Mononuclear cell (primary cell): ENCODE results near the gene LRP1B. TPM values are rescaled to one million over a fixed set of nuclear protein-coding genes. Genes with fewer than 3 reads are reported as not detected.

Source experiments
- H3K27me3 ChIP-seq: 2 replicates; pipeline ENCODE4 v1.6.0; 2011; ENCODE audit warnings: low read length, control low read depth; ENCODE audit not compliant: insufficient read depth
- H3K4me1 ChIP-seq: 2 replicates; pipeline ENCODE4 v1.5.1; 2011; ENCODE audit warnings: mild to moderate bottlenecking, low read length, control low read depth; ENCODE audit not compliant: insufficient read depth
- H3K4me3 ChIP-seq: 2 replicates; pipeline ENCODE4 v1.5.1; 2011; ENCODE audit warnings: mild to moderate bottlenecking, low read length, moderate library complexity
- H3K9me3 ChIP-seq: 2 replicates; pipeline ENCODE4 v1.5.1; 2011; ENCODE audit warnings: low read depth, mild to moderate bottlenecking, control low read depth, low read length
- total RNA-seq: library from RNA; depleted of rRNA; stranded (reverse); fragments of >200 nt; gene quantifications from one replicate; pipeline ENCODE4 v1.2.3, GENCODE V29; 2012

LRP1B gene
- total RNA-seq, 1 donor, result under 0.01 TPM

DNA sequence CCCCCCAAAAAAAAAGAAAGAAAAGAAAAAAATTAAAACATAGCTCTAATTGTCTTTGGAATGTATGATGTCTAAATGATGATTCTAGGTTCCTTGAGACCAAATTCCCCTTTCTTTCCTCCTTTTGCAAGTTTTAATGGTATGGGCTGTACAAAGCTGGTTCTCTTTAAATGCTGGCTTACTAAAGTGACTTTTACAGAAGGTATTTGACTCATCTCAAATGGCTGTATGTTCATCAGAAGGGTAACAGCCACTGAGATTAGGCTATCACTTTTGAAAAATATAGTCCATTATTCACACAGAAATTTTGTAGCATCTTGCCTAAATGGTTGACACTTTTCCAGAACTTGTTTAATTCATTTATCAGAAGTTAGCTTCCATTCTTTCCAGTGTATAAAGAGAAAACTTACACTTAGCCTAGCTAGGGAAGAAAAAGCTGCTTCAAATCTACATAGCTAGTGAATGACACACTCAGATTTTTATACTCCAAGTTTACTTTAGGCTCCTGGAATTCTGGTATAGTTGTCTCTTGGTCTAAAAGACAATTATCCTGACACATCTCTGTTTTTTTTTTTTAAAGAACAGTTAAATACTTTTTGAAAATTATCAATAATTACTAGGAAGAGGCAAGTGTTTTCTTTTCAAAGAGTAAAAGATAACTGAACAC, 622.6 kb downstream of the LRP1B start:
- no peaks in the 10 kb centered on the region for H3K9me3 ChIP-seq
- H3K27me3 ChIP-seq, result no peaks in the 10 kb centered on the region
- H3K4me3 ChIP-seq, result no peak overlapping the region
- no peaks in the 10 kb centered on the region for H3K4me1 ChIP-seq

DNA sequence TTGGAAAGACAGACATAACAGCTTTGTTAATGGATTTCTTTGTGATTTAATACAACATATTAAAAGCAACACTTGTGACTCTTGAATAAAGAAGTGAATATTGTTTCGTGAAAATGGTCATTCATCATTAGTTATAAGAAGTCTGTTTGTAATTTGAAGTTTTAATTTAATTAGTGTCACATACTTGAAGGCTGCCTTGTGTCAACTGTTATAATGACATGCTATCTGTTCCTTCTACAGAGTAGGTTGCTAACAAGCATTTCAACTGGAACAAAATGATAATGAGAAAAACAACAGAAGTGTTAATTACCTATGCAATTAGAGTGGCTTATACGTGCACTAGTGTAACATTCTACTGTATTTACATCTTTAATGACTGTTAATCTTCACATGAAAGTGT, 624.7 kb downstream of the LRP1B start:
- Histone ChIP-seq H3K4me3 (no peak overlapping the region), H3K27me3 (no peaks in the 10 kb centered on the region), H3K4me1 (no peaks in the 10 kb centered on the region), H3K9me3 (no peaks in the 10 kb centered on the region)

DNA sequence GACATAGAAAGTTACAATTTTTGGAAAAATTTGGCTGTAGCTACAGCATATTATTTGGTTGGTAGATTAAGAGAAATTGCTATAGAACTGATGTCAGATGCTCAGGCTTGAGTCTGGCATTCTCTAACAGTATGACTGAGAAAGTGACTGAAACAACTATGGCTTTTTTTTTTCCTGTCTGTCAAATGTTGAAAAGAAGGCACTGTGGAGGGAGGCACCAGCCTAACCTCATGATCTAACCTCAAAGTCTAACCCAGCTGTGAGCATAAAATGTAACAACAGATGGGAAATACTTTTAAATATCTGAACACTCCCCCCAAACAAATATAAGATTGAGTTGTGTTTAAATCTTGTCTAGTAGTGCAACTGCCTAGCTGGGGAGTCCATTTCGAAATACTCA, 629.1 kb downstream of the LRP1B start:
- Histone ChIP-seq H3K4me3 (no peak overlapping the region), H3K9me3 (no peaks in the 10 kb centered on the region), H3K27me3 (no peaks in the 10 kb centered on the region), H3K4me1 (peaks cover 8% of the 10 kb centered on the region)

DNA sequence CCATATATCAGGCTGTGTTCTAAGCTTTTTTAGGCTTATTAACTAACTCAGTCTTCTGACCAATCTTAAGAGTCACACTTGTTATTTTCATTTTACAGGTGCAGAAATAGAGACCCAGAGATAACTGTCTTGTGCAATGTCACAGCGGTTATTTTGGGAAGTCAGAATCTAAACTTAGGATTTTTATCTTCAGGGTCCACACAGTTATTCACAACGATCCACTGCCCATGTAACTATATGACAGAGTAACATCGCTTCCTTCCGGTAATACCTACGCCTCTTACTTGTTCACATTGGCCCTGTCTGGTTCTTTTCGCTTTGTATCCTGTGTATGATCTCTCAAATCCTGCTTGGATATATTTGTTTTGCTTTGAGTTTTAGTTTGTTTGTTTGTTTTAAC, 631.7 kb downstream of the LRP1B start:
- H3K9me3 ChIP-seq, result no peaks in the 10 kb centered on the region
- H3K4me3 ChIP-seq, result no peak overlapping the region
- peaks cover 8% of the 10 kb centered on the region for H3K4me1 ChIP-seq
- no peaks in the 10 kb centered on the region for H3K27me3 ChIP-seq

DNA sequence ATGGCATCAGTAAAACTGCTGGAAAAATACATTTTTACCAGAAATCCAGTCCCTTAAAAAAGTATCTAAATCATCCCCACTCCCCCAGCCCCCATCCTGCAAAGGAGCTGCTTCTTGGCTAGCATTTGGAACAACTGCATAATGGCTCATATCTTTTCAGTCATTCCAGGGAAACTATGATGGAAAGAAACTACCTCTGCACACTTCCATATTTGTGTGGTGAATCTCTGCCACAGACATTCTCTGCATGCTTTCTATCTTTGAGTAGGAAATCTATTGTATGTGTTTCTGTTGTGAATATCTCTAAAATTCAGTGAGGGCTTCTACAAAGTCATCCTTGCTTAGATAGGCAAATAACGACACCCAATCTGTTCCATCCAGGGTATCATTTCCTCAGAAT, 632.3 kb downstream of the LRP1B start:
- Histone ChIP-seq H3K27me3 (no peaks in the 10 kb centered on the region), H3K4me3 (no peak overlapping the region), H3K4me1 (peaks cover 8% of the 10 kb centered on the region), H3K9me3 (no peaks in the 10 kb centered on the region)

DNA sequence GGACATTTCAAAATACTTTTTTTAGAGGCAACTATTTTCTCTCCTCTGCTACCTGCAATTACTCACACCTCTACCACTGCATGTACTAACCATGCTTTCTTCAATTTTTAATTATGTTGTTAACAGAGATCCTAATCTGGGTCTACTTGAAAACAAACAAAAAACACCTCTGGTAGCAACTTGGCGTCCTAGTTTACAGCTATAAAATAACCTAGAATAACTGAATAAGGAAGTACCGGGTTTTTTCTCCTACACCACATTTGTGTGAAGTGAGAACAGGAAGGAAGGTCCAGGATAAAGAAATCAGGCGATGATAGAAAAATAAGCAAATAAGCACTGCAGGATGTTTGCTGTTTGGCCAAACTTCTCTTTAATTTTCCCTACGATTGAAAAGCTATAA, 633.5 kb downstream of the LRP1B start:
- Histone ChIP-seq H3K9me3 (no peaks in the 10 kb centered on the region), H3K4me3 (no peak overlapping the region), H3K4me1 (peaks cover 8% of the 10 kb centered on the region), H3K27me3 (no peaks in the 10 kb centered on the region)

DNA sequence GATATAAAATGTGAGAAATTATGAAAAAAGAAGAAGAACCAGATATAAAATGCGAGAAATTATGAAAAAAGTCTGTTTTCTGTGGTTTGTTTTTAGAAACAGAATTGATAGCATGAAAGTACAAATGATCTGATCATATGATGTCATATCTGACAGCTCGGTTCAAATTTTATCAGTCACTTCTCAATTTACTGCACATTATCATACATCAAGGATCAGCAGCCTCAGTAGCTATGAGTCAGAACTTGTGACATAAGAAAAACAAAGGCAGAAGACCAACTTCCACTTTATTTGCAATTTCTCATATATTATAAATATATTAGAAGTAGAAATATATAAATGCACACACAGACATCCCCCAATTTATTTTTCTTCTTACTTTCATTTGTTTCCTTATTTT, 634.0 kb downstream of the LRP1B start:
- H3K9me3 ChIP-seq, result no peaks in the 10 kb centered on the region
- peaks cover 8% of the 10 kb centered on the region for H3K4me1 ChIP-seq
- no peak overlapping the region for H3K4me3 ChIP-seq
- H3K27me3 ChIP-seq, result no peaks in the 10 kb centered on the region

DNA sequence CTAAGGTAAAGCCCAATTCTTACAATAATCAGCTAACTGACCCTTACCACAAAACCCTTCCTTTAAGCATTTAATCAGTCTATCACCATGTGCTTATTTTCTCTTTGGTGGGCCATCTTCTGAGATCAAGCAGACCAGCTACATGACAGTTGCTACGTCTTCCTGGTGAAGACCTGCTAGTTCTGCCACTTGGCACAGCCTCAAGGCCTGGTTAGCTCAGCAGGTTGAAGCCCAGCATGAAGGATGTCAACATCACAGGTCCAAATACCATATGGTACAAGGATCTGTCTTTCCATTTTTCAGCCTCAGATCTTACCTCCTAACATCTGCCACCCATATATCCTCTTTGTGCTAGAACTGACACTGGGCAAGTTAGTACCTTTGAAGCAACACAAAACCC, 636.9 kb downstream of the LRP1B start:
- no peaks in the 10 kb centered on the region for H3K9me3 ChIP-seq
- peaks cover 8% of the 10 kb centered on the region for H3K4me1 ChIP-seq
- no peak overlapping the region for H3K4me3 ChIP-seq
- no peaks in the 10 kb centered on the region for H3K27me3 ChIP-seq

DNA sequence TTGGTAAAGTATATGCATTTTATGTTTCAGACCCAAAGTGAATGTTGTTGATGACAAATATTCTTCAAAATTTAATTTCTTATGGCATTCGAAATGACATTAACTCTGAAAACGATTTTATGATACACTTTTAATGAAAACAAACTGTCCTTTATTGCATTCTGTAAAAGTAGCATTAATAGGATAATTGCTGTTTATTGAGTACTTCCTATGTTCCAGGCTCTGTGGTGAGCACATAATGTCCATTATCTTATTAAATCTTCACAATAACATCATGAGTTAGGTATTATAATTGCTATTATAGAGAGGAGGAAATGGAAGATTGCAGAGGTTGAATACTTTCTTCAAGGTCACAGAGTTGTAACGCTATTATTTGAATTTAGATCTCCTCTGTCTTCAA, 638.0 kb downstream of the LRP1B start:
- Histone ChIP-seq H3K4me3 (no peak overlapping the region), H3K9me3 (no peaks in the 10 kb centered on the region), H3K4me1 (peaks cover 8% of the 10 kb centered on the region), H3K27me3 (no peaks in the 10 kb centered on the region)

DNA sequence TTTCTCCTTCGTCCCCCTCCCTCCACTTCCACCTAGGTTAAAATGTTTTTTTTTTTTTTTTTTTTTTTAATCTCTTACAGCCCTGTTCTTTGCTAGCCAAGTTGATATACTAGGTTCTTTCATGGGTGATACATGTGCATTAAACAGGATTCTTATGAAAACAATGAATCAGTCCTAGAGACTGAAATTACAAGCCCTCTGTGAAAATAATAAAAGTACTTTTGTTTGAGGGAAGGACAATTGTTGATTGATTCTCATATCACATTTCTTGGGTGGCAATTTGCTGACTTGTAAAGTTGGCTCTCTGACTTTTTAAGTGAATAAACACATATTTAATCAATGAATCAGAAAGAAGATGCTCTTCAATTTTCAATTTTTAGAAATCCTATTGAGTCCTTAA, 639.9 kb downstream of the LRP1B start:
- no peaks in the 10 kb centered on the region for H3K27me3 ChIP-seq

DNA sequence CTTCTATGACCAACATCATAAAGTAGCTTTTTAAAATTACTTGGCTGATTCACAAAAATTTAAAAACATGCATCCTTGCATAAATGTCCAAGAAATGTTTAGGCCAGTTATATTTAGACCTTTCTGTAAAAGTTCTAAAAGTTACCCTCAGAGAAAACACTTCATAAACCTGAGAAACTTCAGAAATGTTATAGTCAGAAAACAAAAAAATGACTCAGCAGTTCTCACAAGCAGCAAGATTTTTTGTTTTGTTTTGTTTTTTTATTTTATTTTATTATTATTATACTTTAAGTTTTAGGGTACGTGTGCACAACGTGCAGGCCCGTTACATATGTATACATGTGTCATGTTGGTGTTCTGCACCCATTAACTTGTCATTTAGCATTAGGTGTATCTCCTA, 648.1 kb downstream of the LRP1B start:
- H3K9me3 ChIP-seq, result no peaks in the 10 kb centered on the region
- H3K27me3 ChIP-seq, result no peaks in the 10 kb centered on the region
- no peaks in the 10 kb centered on the region for H3K4me1 ChIP-seq
- H3K4me3 ChIP-seq, result no peak overlapping the region

More for the DNA sequence above, 639.9 kb downstream of the LRP1B start:
- Histone ChIP-seq H3K4me1 (no peaks in the 10 kb centered on the region), H3K4me3 (no peak overlapping the region), H3K9me3 (no peaks in the 10 kb centered on the region)

DNA sequence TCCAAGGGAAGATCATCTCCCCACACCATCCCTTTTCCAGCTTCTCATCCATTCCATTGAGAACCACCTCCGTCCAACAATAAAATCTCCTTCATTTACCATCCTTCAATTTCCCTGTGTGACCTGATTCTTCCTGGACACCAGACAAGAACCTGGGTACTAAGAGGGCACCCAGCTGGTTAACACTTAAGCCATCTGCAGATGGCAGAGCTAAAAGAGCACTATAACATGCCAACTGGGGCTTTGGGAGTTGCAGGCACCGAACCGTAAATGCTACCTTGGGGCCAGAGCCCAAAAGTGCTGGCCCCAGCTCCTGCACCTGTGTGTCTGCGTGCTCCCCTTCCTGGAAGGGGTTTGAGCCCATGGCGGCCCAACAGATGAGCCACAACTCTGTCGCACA, 655.0 kb downstream of the LRP1B start:
- no peaks in the 10 kb centered on the region for H3K9me3 ChIP-seq
- no peaks in the 10 kb centered on the region for H3K27me3 ChIP-seq
- no peaks in the 10 kb centered on the region for H3K4me1 ChIP-seq
- H3K4me3 ChIP-seq, result no peak overlapping the region

DNA sequence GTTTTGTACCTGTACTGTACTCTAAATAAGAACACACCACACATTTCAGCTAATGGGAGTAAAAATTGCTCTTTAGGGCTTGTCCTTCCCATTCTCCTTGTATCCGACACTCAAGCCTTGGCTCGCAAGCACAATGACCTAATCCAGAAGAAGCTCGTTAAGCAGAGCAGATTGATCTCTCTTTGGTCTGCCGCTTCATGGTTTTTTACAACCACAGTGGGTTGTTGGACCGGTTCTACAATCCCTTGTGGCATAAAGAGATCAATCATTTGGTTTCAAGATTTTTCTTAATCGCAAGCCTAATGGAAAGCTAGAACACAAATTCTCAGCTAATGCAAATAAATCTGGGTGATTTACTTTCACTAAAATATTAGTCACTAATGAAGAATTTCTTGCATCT, 662.1 kb downstream of the LRP1B start:
- no peaks in the 10 kb centered on the region for H3K27me3 ChIP-seq
- no peak overlapping the region for H3K4me3 ChIP-seq
- H3K9me3 ChIP-seq, result no peaks in the 10 kb centered on the region
- no peaks in the 10 kb centered on the region for H3K4me1 ChIP-seq

DNA sequence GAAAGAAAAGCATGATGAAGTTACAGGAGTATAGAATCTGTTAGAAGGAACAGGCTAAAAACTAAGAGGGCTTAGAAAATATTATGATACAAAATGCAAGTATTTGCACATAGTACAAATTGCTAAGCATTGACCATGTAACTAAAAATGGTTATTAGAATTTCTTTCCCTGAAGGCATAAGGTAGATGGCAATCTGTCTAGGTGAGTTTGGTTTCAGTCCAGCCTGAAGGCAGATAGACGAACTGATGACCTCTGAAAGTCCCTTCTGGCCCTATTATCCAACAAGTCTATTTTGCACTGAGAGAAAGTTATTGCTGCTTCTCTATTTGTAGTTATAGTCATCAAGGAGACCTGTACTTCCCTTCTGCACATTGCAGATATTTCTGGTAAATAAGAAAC, 663.5 kb downstream of the LRP1B start:
- no peak overlapping the region for H3K4me3 ChIP-seq
- no peaks in the 10 kb centered on the region for H3K9me3 ChIP-seq
- no peaks in the 10 kb centered on the region for H3K27me3 ChIP-seq
- no peaks in the 10 kb centered on the region for H3K4me1 ChIP-seq

DNA sequence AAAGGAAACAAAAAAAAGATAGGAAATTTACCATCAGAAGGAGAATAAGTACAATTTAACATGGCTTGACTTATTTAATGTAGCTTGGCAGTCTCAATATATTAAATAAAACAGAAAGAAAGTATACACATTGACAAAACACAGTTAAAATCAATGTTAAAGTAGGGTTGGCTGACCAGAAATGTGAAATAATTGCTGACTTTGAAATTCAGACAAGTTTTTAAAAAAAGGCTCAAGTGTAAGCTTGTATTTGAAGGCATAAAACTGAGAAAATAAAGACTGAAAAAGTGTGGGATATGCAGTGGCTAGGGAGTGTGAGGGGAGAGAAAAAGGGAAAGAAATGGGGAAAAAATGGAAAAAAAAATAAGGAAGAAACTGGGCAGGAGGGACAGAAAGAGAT, 665.8 kb downstream of the LRP1B start:
- H3K9me3 ChIP-seq, result no peaks in the 10 kb centered on the region
- no peaks in the 10 kb centered on the region for H3K27me3 ChIP-seq
- no peaks in the 10 kb centered on the region for H3K4me1 ChIP-seq
- H3K4me3 ChIP-seq, result no peak overlapping the region

DNA sequence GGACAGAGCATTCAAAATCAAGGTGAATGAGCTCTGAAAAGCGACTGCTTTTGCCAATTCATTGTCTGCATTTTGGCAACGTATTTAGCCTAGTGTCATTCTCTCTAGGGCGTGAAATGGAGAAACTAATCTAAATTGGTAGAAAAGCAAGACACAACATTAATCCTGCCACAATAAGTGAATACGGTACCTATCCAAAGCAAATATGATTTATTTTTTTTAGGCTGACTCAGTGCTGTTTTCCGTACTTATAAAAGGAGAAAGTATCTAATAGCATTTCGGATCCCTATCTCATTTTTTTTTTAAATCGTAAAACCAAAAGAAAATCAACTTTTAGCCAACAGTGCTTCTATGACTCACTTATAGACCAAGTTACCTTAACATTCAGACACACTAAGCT, 672.5 kb downstream of the LRP1B start:
- H3K4me1 ChIP-seq, result no peaks in the 10 kb centered on the region
- H3K4me3 ChIP-seq, result no peak overlapping the region
- no peaks in the 10 kb centered on the region for H3K27me3 ChIP-seq
- no peaks in the 10 kb centered on the region for H3K9me3 ChIP-seq
